HepG2 (cell line): ENCODE measurements around the gene DDX46. TPM values are rescaled to one million over a fixed set of nuclear protein-coding genes. Genes with fewer than 3 reads are reported as not detected.

Source experiments
- ATAC-seq: fragments of 200-7000 bp; cut with Tn5 transposase; 3 replicates; pipeline ENCODE4 v1.9.1; 2020; ENCODE audit warnings: mild to moderate bottlenecking, moderate library complexity
- BruUV-seq: library from RNA; stranded (reverse); fragments of 400-500 nt; replicated peaks from 2 replicates; lab custom pipeline; 2021; lab: Mats Ljungman, UMichigan
- CTCF ChIA-PET: fragments of 300-600 bp; formaldehyde crosslinking; extraction: SDS; loops from one replicate; lab custom pipeline; 2021; ENCODE audit warnings: low total read pairs, inconsistent platforms, low intra/inter-chr PET ratio; lab: Yijun Ruan, JAX
- POLR2A ChIA-PET: fragments of 350-600 bp; sonication (Branson Sonifier 250); formaldehyde crosslinking; loops from one replicate; lab custom pipeline; 2020; ENCODE audit warnings: antibody characterized with exemption, inconsistent platforms; lab: Yijun Ruan, JAX
- DNase-seq: peaks from one replicate; pipeline ENCODE4 v3.0.0-alpha.2; 2015; ENCODE audit warnings: low spot score
- FAIRE-seq: peaks from 3 replicates; lab custom pipeline; 2011; peaks lifted over from hg19 to GRCh38; lab: Jason Lieb, UNC
- H2AFZ ChIP-seq: one replicate; pipeline ENCODE4 v1.6.1; 2011; ENCODE audit warnings: low read length, inconsistent platforms
- H3K27ac ChIP-seq: fragments of 300-600 bp; 3 replicates; pipeline ENCODE4 v1.8.0; 2011; ENCODE audit warnings: mixed run types, mild to moderate bottlenecking, mixed read lengths, low read length, inconsistent platforms; ENCODE audit not compliant: insufficient read depth; ENCODE audit errors: extremely low read length
- H3K27me3 ChIP-seq, 2 experiments: fragments of 200-600 bp in 1 of 2; 2 replicates in 1 of 2; 3 replicates in 1 of 2; pipeline versions ENCODE4 v1.6.0 to v1.8.0; 2011; ENCODE audit warnings: low read length in 2 of 2, mild to moderate bottlenecking in 2 of 2, moderate library complexity in 2 of 2, inconsistent platforms in 1 of 2; ENCODE audit not compliant: insufficient read depth in 2 of 2, control insufficient read depth in 1 of 2
- H3K36me3 ChIP-seq, 2 experiments: fragments of 200-600 bp in 1 of 2; replicated peaks in 1 of 2; 2 replicates in 1 of 2; 3 replicates in 1 of 2; pipeline versions ENCODE4 v1.5.1 to v1.8.0; 2011; ENCODE audit warnings: low read length in 2 of 2, inconsistent platforms in 1 of 2; ENCODE audit not compliant: insufficient read depth in 2 of 2, control insufficient read depth in 1 of 2
- H3K4me1 ChIP-seq: 2 replicates; pipeline ENCODE4 v1.5.1; 2012; ENCODE audit warnings: low read length, inconsistent platforms; ENCODE audit not compliant: insufficient read depth
- H3K4me2 ChIP-seq: 2 replicates; pipeline ENCODE4 v1.6.0; 2011; ENCODE audit warnings: low read depth, low read length, inconsistent platforms
- H3K4me3 ChIP-seq, 3 experiments: fragments of 200-600 bp in 1 of 3; sonication (generic), shearing (Covaris generic) in 1 of 3; replicated peaks in 1 of 3; 2 replicates each; pipeline ENCODE4 v1.5.1; 2011 to 2016; ENCODE audit warnings: low read length in 3 of 3, inconsistent platforms in 2 of 3, low read depth in 2 of 3, mild to moderate bottlenecking in 2 of 3, control low read depth in 1 of 3, mixed read lengths in 1 of 3; ENCODE audit not compliant: insufficient read depth in 1 of 3
- H3K79me2 ChIP-seq: one replicate; pipeline ENCODE4 v1.6.1; 2011; ENCODE audit warnings: low read length, inconsistent platforms; ENCODE audit not compliant: insufficient read depth
- H3K9ac ChIP-seq: 2 replicates; pipeline ENCODE4 v1.6.0; 2011; ENCODE audit warnings: mild to moderate bottlenecking, low read depth, low read length, inconsistent platforms; ENCODE audit not compliant: insufficient read depth
- H3K9me3 ChIP-seq: 2 replicates; pipeline ENCODE4 v1.5.1; 2012; ENCODE audit warnings: mild to moderate bottlenecking, low read length
- H4K20me1 ChIP-seq: 2 replicates; pipeline ENCODE4 v1.6.0; 2011; ENCODE audit warnings: inconsistent platforms, mild to moderate bottlenecking, low read length, moderate library complexity; ENCODE audit not compliant: insufficient read depth
- ELF1 ChIP-seq: sonication (generic); formaldehyde crosslinking; IDR thresholded peaks from 2 replicates; pipeline ENCODE4 v1.4.0; 2020; ENCODE audit warnings: missing genetic modification reagents
- HDAC1 ChIP-seq: sonication (generic); formaldehyde crosslinking; IDR thresholded peaks from 2 replicates; pipeline ENCODE4 v1.5.1; 2020; ENCODE audit warnings: mild to moderate bottlenecking, missing genetic modification reagents
- IKZF5 ChIP-seq: IDR thresholded peaks from 2 replicates; pipeline ENCODE4 v1.6.1; 2018; ENCODE audit warnings: missing genetic modification reagents, mild to moderate bottlenecking, missing compliant biosample characterization
- LCORL ChIP-seq, 2 experiments: fragments of 450-650 bp in 1 of 2; sonication (generic) in 1 of 2; formaldehyde crosslinking in 1 of 2; IDR thresholded peaks; 2 replicates each; pipeline versions ENCODE4 v1.5.0 to v1.6.1; 2017 to 2020; ENCODE audit warnings: antibody characterized with exemption in 1 of 2, missing genetic modification reagents in 1 of 2
- REPIN1 ChIP-seq: sonication (generic); formaldehyde crosslinking; IDR thresholded peaks from 2 replicates; pipeline ENCODE4 v1.8.0; 2022; ENCODE audit warnings: missing genetic modification reagents, low read depth, mild to moderate bottlenecking, borderline replicate concordance
- TFDP1 ChIP-seq: IDR thresholded peaks from 2 replicates; pipeline ENCODE4 v1.6.1; 2016; ENCODE audit warnings: missing compliant biosample characterization, missing genetic modification reagents, borderline replicate concordance
- ZNF354B ChIP-seq: sonication (generic); formaldehyde crosslinking; IDR thresholded peaks from 2 replicates; pipeline ENCODE4 v1.8.0; 2022; ENCODE audit warnings: mild to moderate bottlenecking, missing genetic modification reagents
- ZNF615 ChIP-seq: sonication (generic); formaldehyde crosslinking; IDR thresholded peaks from 2 replicates; pipeline ENCODE4 v1.5.0; 2020; ENCODE audit warnings: mild to moderate bottlenecking, missing genetic modification reagents, borderline replicate concordance
- ZNF83 ChIP-seq: sonication (generic); formaldehyde crosslinking; IDR thresholded peaks from 2 replicates; pipeline ENCODE4 v1.4.0; 2020; ENCODE audit warnings: missing genetic modification reagents, mild to moderate bottlenecking, borderline replicate concordance
- WGBS: methylation state at CpG from one replicate; pipeline ENCODE4 v1.1.6; 2017; ENCODE audit warnings: low lambda C conversion rate; 5-methylcytosine and 5-hydroxymethylcytosine counted together
- in situ Hi-C: cut with HindIII; loops from 2 replicates; pipeline ENCODE4 v1.10.0; 2017; ENCODE audit warnings: low pct_unique_long_range_greater_than_20kb; ENCODE audit not compliant: extremely low pct_ligation_motif_present
- intact Hi-C: fragments of 100-400 bp; cut with micrococcal nuclease; formaldehyde crosslinking; loops from one replicate; pipeline ENCODE4 v1.10.0; 2022; ENCODE audit not compliant: unreplicated experiment
- polyA plus RNA-seq, 8 experiments: library from polyadenylated mRNA; depleted of rRNA in 3 of 8; stranded (reverse) in 7 of 8; unstranded in 1 of 8; fragments of >200 nt; fragmentation: Illumina TruSeq in 4 of 8; extraction: Trizol in 4 of 8; gene quantifications; 2 replicates each; pipeline versions ENCODE4 v1.2.1 to v1.2.3, GENCODE V29; 2011 to 2016; ENCODE audit warnings: low read depth in 4 of 8, missing spikeins in 1 of 8, mixed read lengths in 1 of 8; ENCODE audit not compliant: insufficient read depth in 1 of 8
- total RNA-seq, 5 experiments: library from RNA; depleted of rRNA; stranded (reverse); fragments of >200 nt; fragmentation: Illumina TruSeq; extraction: Trizol; gene quantifications; 2 replicates each; pipeline ENCODE4 v1.2.3, GENCODE V29; 2016; ENCODE audit warnings: low read depth in 1 of 5

DDX46 gene
- total and polyA plus RNA-seq, 2 of the 13 experiments (the other 11 are each of a cell fraction or from before 2014, with no cell fraction given), result 27.3 to 59.3 TPM

GRCh38 chr5:134791580-134791979 is 33.0 kb downstream of the DDX46 start:
- H3K27me3 ChIP-seq, result no peaks in the 10 kb centered on the region
- H3K4me3 ChIP-seq, result no peak overlapping the region
- no peaks in the 10 kb centered on the region for H4K20me1 ChIP-seq
- H3K27ac ChIP-seq, result no peak overlapping the region
- DNase-seq (no peak), FAIRE-seq (no peak)
- BruUV-seq, result no TSS peak
- WGBS, result 94% methylated on average over 2 of the region's 2 CpGs
- H3K4me1 ChIP-seq, result no peaks in the 10 kb centered on the region
- H3K9me3 ChIP-seq, result no peaks in the 10 kb centered on the region
- intact Hi-C loops (no loop called here), in situ Hi-C loops (no loop called here)
- CTCF ChIA-PET, result no interaction called here
- H3K9ac ChIP-seq, result no peak overlapping the region
- H3K4me2 ChIP-seq, result no peak overlapping the region
- peaks cover 15 to 91% of the 10 kb centered on the region in 2 experiments for H3K36me3 ChIP-seq
- H2AFZ ChIP-seq, result no peak overlapping the region
- TF ChIP-seq ELF1 (CRISPR knock-in tag), result no peak
- TF ChIP-seq ZNF83 (CRISPR knock-in tag), result no peak
- TF ChIP-seq ZNF615 (CRISPR knock-in tag), result no peak
- TF ChIP-seq TFDP1 (CRISPR knock-in tag), result no peak
- TF ChIP-seq IKZF5 (CRISPR knock-in tag), result no peak
- TF ChIP-seq REPIN1 (CRISPR knock-in tag), result no peak
- TF ChIP-seq ZNF354B, result no peak
- TF ChIP-seq HDAC1 (CRISPR knock-in tag), result no peak
- no peak for TF ChIP-seq LCORL (IDR thresholded peaks at IDR 0.05)
- TF ChIP-seq LCORL (CRISPR knock-in tag; IDR thresholded peaks at IDR 0.05), result no peak
- TF ChIP-seq, all 625 proteins: peak for 0
- no peak for ATAC-seq
- POLR2A ChIA-PET, result no interaction called here
- H3K79me2 ChIP-seq, result no peaks in the 10 kb centered on the region
